HFFc6 (cell line): Measurements from ENCODE around the gene FRYL. TPM values are rescaled to one million over a fixed set of nuclear protein-coding genes. Genes with fewer than 3 reads are reported as not detected.

Experiments used
- DNase-seq: peaks from one replicate; pipeline ENCODE4 v3.0.0-alpha.2; 2018
- H3K27ac Mint-ChIP-seq: 2 replicates; pipeline ENCODE4 v1.8.0; 2020; ENCODE audit warnings: mild to moderate bottlenecking, mixed read lengths
- H3K27me3 Mint-ChIP-seq: 2 replicates; pipeline ENCODE4 v1.8.0; 2021; ENCODE audit warnings: mild to moderate bottlenecking, moderate library complexity, mixed read lengths; ENCODE audit not compliant: insufficient read depth
- H3K36me3 Mint-ChIP-seq: 2 replicates; pipeline ENCODE4 v1.8.0; 2021; ENCODE audit warnings: low read depth, mixed read lengths
- H3K4me1 Mint-ChIP-seq: 2 replicates; pipeline ENCODE4 v1.8.0; 2020; ENCODE audit warnings: low read depth, mixed read lengths
- H3K4me3 Mint-ChIP-seq: 2 replicates; pipeline ENCODE4 v1.8.0; 2020; ENCODE audit warnings: mild to moderate bottlenecking, moderate library complexity, mixed read lengths
- H3K9me3 Mint-ChIP-seq: 2 replicates; pipeline ENCODE4 v1.8.0; 2020; ENCODE audit warnings: mild to moderate bottlenecking, mixed read lengths
- total RNA-seq, 6 experiments: library from RNA; stranded (reverse); fragmentation: NEBNext Ultra II Directional; extraction: Animal tissue kit (Norgen Biotek cat#: 25700); gene quantifications; 2 replicates in 1 of 6; 3 replicates in 5 of 6; pipeline ENCODE4 v1.2.3, GENCODE V29; 2021
- TF ChIP-seq, protein P1 (sequence below): fragments of 200-600 bp; sonication (generic); IDR thresholded peaks from 2 replicates; pipeline ENCODE4 v1.5.0; 2021; ENCODE audit warnings: antibody characterized with exemption, mild to moderate bottlenecking

Gene FRYL
- total RNA-seq, 6 experiments from 2014 or later = 29.0 to 32.8 (median 30.4) TPM

- H3K27me3 Mint-ChIP-seq = peaks cover 1% of the 10 kb centered on the region; the same call in 1 of the 2 replicates
- TF ChIP-seq, protein P1, sequence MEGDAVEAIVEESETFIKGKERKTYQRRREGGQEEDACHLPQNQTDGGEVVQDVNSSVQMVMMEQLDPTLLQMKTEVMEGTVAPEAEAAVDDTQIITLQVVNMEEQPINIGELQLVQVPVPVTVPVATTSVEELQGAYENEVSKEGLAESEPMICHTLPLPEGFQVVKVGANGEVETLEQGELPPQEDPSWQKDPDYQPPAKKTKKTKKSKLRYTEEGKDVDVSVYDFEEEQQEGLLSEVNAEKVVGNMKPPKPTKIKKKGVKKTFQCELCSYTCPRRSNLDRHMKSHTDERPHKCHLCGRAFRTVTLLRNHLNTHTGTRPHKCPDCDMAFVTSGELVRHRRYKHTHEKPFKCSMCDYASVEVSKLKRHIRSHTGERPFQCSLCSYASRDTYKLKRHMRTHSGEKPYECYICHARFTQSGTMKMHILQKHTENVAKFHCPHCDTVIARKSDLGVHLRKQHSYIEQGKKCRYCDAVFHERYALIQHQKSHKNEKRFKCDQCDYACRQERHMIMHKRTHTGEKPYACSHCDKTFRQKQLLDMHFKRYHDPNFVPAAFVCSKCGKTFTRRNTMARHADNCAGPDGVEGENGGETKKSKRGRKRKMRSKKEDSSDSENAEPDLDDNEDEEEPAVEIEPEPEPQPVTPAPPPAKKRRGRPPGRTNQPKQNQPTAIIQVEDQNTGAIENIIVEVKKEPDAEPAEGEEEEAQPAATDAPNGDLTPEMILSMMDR = no peak
- H3K4me3 Mint-ChIP-seq = no peak overlapping the region
- no peaks in the 10 kb centered on the region for H3K9me3 Mint-ChIP-seq
- peaks cover 8% of the 10 kb centered on the region for H3K36me3 Mint-ChIP-seq
- peaks cover 5% of the 10 kb centered on the region for H3K4me1 Mint-ChIP-seq
- no peak overlapping the region for H3K27ac Mint-ChIP-seq
- DNase-seq = no peak
Measured at GRCh38 chr4:48670587-48670986, 109.5 kb downstream of the FRYL start.

DNA sequence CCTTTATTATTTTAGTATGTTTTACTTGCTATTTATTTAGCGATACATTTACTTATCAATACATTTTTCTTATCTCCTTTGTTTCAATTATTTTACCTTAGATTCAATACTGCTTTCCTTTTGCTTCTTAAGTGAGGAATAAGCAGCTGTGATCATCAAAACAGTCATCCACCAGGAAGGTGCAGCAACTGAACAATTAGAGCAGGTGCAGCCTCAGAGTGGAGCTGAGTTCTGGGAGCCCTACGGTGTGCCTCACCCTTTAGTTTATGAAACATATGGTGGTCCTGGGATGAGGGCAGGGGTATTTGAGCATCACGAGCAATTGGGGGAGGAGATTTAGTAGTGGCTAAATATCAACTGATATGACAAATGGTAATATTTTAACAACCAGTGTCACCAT, 111.0 kb downstream of the FRYL start:
- H3K9me3 Mint-ChIP-seq = no peaks in the 10 kb centered on the region
- no peak for DNase-seq
- H3K27ac Mint-ChIP-seq = no peak overlapping the region
- peaks cover 8% of the 10 kb centered on the region for H3K4me1 Mint-ChIP-seq
- TF ChIP-seq, protein P1 = no peak
- no peak overlapping the region for H3K4me3 Mint-ChIP-seq
- peaks cover 1% of the 10 kb centered on the region; the same call in 1 of the 2 replicates for H3K27me3 Mint-ChIP-seq
- H3K36me3 Mint-ChIP-seq = peaks cover 8% of the 10 kb centered on the region

GRCh38 chr4:48668254-48669017, 111.6 kb downstream of the FRYL start:
- no peak overlapping the region for H3K4me3 Mint-ChIP-seq
- H3K27me3 Mint-ChIP-seq = peaks cover 1% of the 10 kb centered on the region; the same call in 1 of the 2 replicates
- peaks cover 8% of the 10 kb centered on the region for H3K4me1 Mint-ChIP-seq
- no peak for DNase-seq
- TF ChIP-seq, protein P1 = no peak
- no peak overlapping the region for H3K27ac Mint-ChIP-seq
- peaks cover 8% of the 10 kb centered on the region for H3K36me3 Mint-ChIP-seq
- no peaks in the 10 kb centered on the region for H3K9me3 Mint-ChIP-seq

DNA sequence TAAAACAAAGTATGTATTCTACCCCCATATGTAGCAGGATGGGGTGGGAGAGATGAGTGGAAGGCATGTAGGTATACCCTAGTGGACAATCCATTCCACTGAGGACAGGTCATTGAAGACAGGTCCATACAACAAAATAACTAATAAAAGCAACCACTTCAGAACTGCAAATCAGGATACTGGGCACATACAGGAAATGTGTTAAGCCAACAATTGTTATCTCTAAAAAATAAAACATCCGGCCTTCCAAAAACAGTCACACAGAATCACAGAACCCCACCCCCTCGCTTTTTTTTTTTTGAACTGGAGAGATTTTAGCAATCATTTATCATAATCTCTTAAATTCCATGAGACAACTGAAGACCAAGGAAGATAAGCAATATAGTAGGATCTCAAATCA, 112.9 kb downstream of the FRYL start:
- Mint-ChIP-seq H3K27me3 (peaks cover 1% of the 10 kb centered on the region; the same call in 1 of the 2 replicates), H3K4me1 (peaks cover 8% of the 10 kb centered on the region)

GRCh38 chr4:48665555-48666186, 114.4 kb downstream of the FRYL start:
- peak; percentile 11 for DNase-seq
- Mint-ChIP-seq H3K4me1 (peaks cover 8% of the 10 kb centered on the region), H3K4me3 (no peak overlapping the region), H3K9me3 (no peaks in the 10 kb centered on the region), H3K27me3 (peaks cover 1% of the 10 kb centered on the region; the same call in 1 of the 2 replicates), H3K36me3 (peaks cover 4% of the 10 kb centered on the region), H3K27ac (no peak overlapping the region; the same call in 1 of the 2 replicates)
- TF ChIP-seq, protein P1 = no peak

More for the DNA sequence above, 112.9 kb downstream of the FRYL start:
- no peak overlapping the region for H3K27ac Mint-ChIP-seq
- no peak overlapping the region for H3K4me3 Mint-ChIP-seq
- TF ChIP-seq, protein P1 = no peak
- peaks cover 8% of the 10 kb centered on the region for H3K36me3 Mint-ChIP-seq
- DNase-seq = no peak
- no peaks in the 10 kb centered on the region for H3K9me3 Mint-ChIP-seq
